Measurements from ENCODE around the gene SNN. TPM values are rescaled to one million over a fixed set of nuclear protein-coding genes. Genes with fewer than 3 reads are reported as not detected.

SNN gene
- total and polyA plus RNA-seq, 7 experiments from 2014 or later, result 17.0 to 86.8 (median 34.3) TPM

DNA sequence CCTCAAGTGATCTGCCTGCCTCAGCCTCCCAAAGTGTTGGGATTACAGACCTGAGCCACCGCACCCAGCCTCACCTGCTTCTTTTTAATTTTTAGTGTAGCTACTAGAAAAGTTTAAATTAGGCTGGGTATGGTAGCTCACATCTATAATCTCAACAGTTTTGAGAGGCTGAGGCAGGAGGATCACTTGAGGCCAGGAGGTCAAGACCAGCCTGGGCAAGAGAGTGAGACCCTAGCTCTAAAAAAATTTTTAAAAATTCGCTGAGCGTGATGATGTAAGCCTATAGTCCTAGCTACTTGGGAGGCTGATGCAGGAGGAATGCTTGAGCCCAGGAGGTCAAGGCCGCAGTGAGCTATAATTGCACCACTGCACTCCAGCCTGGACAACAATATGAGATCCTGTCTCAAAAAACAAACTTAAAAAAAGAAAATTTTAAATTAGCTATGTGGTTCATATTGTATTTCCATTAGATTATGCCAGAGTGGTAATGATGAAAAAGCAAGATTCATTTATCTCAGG lies 39.5 kb downstream of the SNN start:
- H3K27ac Mint-ChIP-seq, result peak overlapping the region in 1 of 9 donors; percentile 54
- Histone ChIP-seq H3K27me3 (ENCODE audit: control insufficient read depth in 2 of 2, insufficient read depth in 2 of 2, low read length in 2 of 2) (no peaks in the 10 kb centered on the region), H3K36me3 (ENCODE audit: control insufficient read depth in 2 of 3, insufficient read depth in 3 of 3, low read length in 3 of 3) (peaks cover 0 to 23% (median 4%) of the 10 kb centered on the region in 3 experiments), H3K9me3 (ENCODE audit: control insufficient read depth in 2 of 3, low read length in 3 of 3) (no peaks in the 10 kb centered on the region), H3K4me3 (ENCODE audit: low read length) (no peak overlapping the region), H3K27ac (ENCODE audit: low read depth, low read length) (no peak overlapping the region), H3K4me1 (ENCODE audit: control insufficient read depth in 2 of 2, insufficient read depth in 2 of 2, low read length in 2 of 2) (no peaks in the 10 kb centered on the region)
- H3K27me3 Mint-ChIP-seq, result no peaks in the 10 kb centered on the region
- H3K4me3 Mint-ChIP-seq, result no peak overlapping the region
- intact Hi-C loops (cut with micrococcal nuclease), result no loop called here
- CTCF ChIA-PET, result interaction anchor here (0.6 to 1.7 kb wide), 3 partner anchors 70 to 311 kb away, joined by 3 to 7 read pairs (median 6); no protein-coding TSS in a partner anchor
- POLR2A ChIA-PET, result interaction anchor here (0.9 kb wide), 1 partner anchor 35 kb away, joined by 3 read pairs; the partner anchor contains the start of gene TXNDC11
- H3K36me3 Mint-ChIP-seq, result peaks cover 6 to 57% (median 26%) of the 10 kb centered on the region in 5 donors
- ATAC-seq (no peak), DNase-seq (no peak)
- no peaks in the 10 kb centered on the region for H3K9me3 Mint-ChIP-seq
- H3K4me1 Mint-ChIP-seq, result peaks cover 8 to 34% (median 21%) of the 10 kb centered on the region in 7 donors

DNA sequence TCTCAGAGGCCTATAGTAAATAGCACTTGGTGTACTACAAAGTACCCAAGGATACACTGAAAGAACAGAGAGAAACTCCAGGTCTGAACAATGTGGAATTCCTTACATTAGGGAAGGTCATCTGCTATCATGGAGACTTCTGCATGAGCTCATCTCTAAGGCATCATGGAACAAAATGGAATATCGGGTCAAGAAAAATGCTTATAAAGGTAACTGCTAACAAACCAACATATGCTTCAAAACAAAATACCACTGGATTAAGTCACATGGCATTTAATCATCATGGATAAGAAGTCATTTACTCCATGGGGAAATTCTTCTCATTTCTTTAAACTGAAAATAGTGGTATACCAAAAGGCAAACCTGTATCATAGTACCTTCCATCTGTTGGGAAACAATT lies 40.2 kb downstream of the SNN start:
- ChIA-PET POLR2A (interaction anchor here (0.6 to 0.9 kb wide), 2 partner anchors 34 to 90 kb away, joined by 3 read pairs; partner anchors contain the start of gene TXNDC11), CTCF (interaction anchor here (0.6 to 1.7 kb wide), 4 partner anchors 39 to 312 kb away, joined by 3 to 7 read pairs (median 4); no protein-coding TSS in a partner anchor)
- no peaks in the 10 kb centered on the region for H3K4me1 ChIP-seq (ENCODE audit: control insufficient read depth in 2 of 2, insufficient read depth in 2 of 2, low read length in 2 of 2)
- peaks cover 3 to 27% (median 15%) of the 10 kb centered on the region in 7 donors for H3K4me1 Mint-ChIP-seq
- H3K36me3 ChIP-seq (ENCODE audit: control insufficient read depth in 2 of 3, insufficient read depth in 3 of 3, low read length in 3 of 3), result peaks cover 0 to 22% (median 4%) of the 10 kb centered on the region in 3 experiments
- H3K27me3 Mint-ChIP-seq, result no peaks in the 10 kb centered on the region
- DNase-seq (no peak), ATAC-seq (no peak)
- H3K4me3 ChIP-seq (ENCODE audit: low read length), result no peak overlapping the region
- H3K27ac ChIP-seq (ENCODE audit: low read depth, low read length), result no peak overlapping the region
- no peaks in the 10 kb centered on the region for H3K9me3 ChIP-seq (ENCODE audit: control insufficient read depth in 2 of 3, low read length in 3 of 3)
- H3K9me3 Mint-ChIP-seq, result no peaks in the 10 kb centered on the region
- intact Hi-C loops (cut with micrococcal nuclease), result no loop called here
- no peak overlapping the region for H3K4me3 Mint-ChIP-seq
- H3K36me3 Mint-ChIP-seq, result peaks cover 6 to 50% (median 23%) of the 10 kb centered on the region in 5 donors
- peak overlapping the region in 1 of 9 donors; percentile 54 for H3K27ac Mint-ChIP-seq
- no peaks in the 10 kb centered on the region for H3K27me3 ChIP-seq (ENCODE audit: control insufficient read depth in 2 of 2, insufficient read depth in 2 of 2, low read length in 2 of 2)

DNA sequence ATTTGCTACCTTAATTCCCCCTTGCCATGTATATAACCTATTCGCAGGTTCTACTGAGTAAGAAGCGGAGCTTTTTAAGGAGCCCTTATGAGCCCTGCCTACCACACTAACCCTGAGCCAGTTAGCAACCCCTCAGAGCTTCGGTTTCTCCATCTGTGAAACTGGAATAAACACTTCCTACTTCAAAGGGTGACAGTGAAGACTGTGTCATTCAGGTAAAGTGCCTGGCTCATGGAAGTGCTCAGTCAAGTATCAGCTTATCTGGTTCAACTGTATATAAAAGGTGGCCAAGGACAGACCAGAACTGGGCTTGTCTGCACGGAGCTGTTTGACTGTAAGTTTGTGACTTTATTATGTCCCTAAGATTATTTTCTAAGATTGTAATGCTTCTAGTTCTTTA lies 43.4 kb downstream of the SNN start:
- POLR2A ChIA-PET, result interaction anchor here (0.6 to 1.5 kb wide), 3 partner anchors 11 to 323 kb away, joined by 3 to 5 read pairs (median 3); no protein-coding TSS in a partner anchor
- H3K27me3 Mint-ChIP-seq, result no peaks in the 10 kb centered on the region
- CTCF ChIA-PET, result interaction anchor here (1.2 to 5.5 kb wide), 4 partner anchors 68 to 305 kb away, joined by 3 to 53 read pairs (median 5); no protein-coding TSS in a partner anchor
- H3K27ac Mint-ChIP-seq, result no peak overlapping the region
- DNase-seq (no peak), ATAC-seq (no peak)
- intact Hi-C loops (cut with micrococcal nuclease), result loop anchor here in 1 of 2 donors (5.0 to 10.0 kb wide), 2 partner anchors 67 to 759 kb away; no protein-coding TSS in a partner anchor
- H3K27ac ChIP-seq (ENCODE audit: low read depth, low read length), result no peak overlapping the region
- no peaks in the 10 kb centered on the region for H3K27me3 ChIP-seq (ENCODE audit: control insufficient read depth in 2 of 2, insufficient read depth in 2 of 2, low read length in 2 of 2)
- H3K4me3 ChIP-seq (ENCODE audit: low read length), result no peak overlapping the region
- H3K9me3 ChIP-seq (ENCODE audit: control insufficient read depth in 2 of 3, low read length in 3 of 3), result no peaks in the 10 kb centered on the region
- H3K4me1 Mint-ChIP-seq, result peaks cover 1 to 16% (median 11%) of the 10 kb centered on the region in 7 donors
- peaks cover 0 to 3% of the 10 kb centered on the region in 2 donors for H3K4me1 ChIP-seq (ENCODE audit: control insufficient read depth in 2 of 2, insufficient read depth in 2 of 2, low read length in 2 of 2)
- no peaks in the 10 kb centered on the region for H3K9me3 Mint-ChIP-seq
- peaks cover 0 to 40% (median 4%) of the 10 kb centered on the region in 3 experiments for H3K36me3 ChIP-seq (ENCODE audit: control insufficient read depth in 2 of 3, insufficient read depth in 3 of 3, low read length in 3 of 3)
- H3K4me3 Mint-ChIP-seq, result no peak overlapping the region
- peaks cover 3 to 36% (median 19%) of the 10 kb centered on the region in 5 donors for H3K36me3 Mint-ChIP-seq

DNA sequence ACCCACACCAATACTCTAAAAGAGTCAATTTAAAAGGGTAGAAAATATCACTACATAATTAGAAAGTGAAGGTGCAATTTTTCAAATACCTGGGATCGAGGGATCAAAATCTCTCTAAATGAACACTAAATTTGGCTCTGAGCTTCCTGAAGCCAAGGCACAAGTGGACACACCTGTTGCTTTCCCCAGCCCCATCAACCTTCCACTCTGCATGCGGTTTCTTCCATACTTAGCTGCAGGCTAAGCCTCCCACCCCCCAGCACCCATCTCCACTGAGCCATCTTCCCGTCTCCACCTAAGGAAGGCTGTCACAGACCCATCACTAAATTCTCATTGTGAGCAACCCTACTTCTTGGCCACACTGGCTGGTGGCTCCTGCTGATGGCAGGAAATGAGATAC lies 43.9 kb downstream of the SNN start:
- no peaks in the 10 kb centered on the region for H3K9me3 ChIP-seq (ENCODE audit: control insufficient read depth in 2 of 3, low read length in 3 of 3)
- H3K4me1 ChIP-seq (ENCODE audit: control insufficient read depth in 2 of 2, insufficient read depth in 2 of 2, low read length in 2 of 2), result peaks cover 0 to 3% of the 10 kb centered on the region in 2 donors
- Mint-ChIP-seq H3K4me1 (peaks cover 0 to 18% (median 13%) of the 10 kb centered on the region in 7 donors), H3K9me3 (no peaks in the 10 kb centered on the region), H3K36me3 (peaks cover 3 to 38% (median 19%) of the 10 kb centered on the region in 5 donors), H3K4me3 (no peak overlapping the region), H3K27me3 (no peaks in the 10 kb centered on the region), H3K27ac (peak overlapping the region in 3 of 9 donors; percentile 51 to 61 (median 56))
- ATAC-seq (no peak), DNase-seq (no peak)
- ChIA-PET POLR2A (interaction anchor here (0.6 to 1.5 kb wide), 5 partner anchors 12 to 323 kb away, joined by 3 to 5 read pairs (median 3); no protein-coding TSS in a partner anchor), CTCF (interaction anchor here (1.1 to 5.5 kb wide), 5 partner anchors 69 to 747 kb away, joined by 3 to 53 read pairs (median 4); no protein-coding TSS in a partner anchor)
- H3K4me3 ChIP-seq (ENCODE audit: low read length), result no peak overlapping the region
- peaks cover 0 to 40% (median 4%) of the 10 kb centered on the region in 3 experiments for H3K36me3 ChIP-seq (ENCODE audit: control insufficient read depth in 2 of 3, insufficient read depth in 3 of 3, low read length in 3 of 3)
- no peaks in the 10 kb centered on the region for H3K27me3 ChIP-seq (ENCODE audit: control insufficient read depth in 2 of 2, insufficient read depth in 2 of 2, low read length in 2 of 2)
- intact Hi-C loops (cut with micrococcal nuclease), result loop anchor here in 1 of 2 donors (5.0 to 10.0 kb wide), 2 partner anchors 67 to 760 kb away; no protein-coding TSS in a partner anchor
- no peak overlapping the region for H3K27ac ChIP-seq (ENCODE audit: low read depth, low read length)

DNA sequence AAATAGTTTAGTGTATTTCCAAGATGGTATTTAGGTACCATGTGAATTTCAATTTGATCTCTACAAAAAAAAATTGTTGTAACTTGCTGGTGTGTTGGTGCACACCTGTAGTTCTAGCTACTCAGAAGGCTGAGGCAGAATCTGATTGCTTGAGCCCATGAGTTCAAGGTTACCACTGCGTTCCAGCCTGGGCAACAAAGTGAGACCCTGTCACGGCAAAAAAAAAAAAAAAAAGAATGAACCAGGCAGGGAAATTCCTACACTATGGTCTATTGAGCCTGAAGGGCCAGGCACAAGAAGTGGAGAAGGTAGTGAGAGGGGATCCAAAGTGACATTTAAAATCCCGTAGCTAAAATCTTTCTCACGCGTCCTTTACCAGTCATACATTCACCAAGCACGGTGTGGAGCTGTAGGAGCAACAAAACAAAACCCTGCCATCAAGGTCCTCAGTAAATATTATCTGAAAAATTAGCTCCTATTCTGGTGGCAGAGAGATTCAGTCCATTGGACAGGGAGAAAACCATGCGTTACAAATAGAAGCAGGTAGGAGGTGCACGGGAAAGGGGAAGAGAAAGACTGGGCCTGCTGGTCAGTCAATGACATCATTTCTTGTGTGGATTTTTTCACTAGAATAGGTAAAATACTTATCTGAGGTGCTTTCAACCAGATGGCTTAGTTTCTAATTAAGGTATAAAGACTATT lies 47.1 kb downstream of the SNN start:
- ChIA-PET POLR2A (interaction anchor here (0.6 to 1.2 kb wide), 3 partner anchors 27 to 183 kb away, joined by 3 to 5 read pairs (median 4); partner anchors contain the start of gene TXNDC11), CTCF (interaction anchor here (0.9 to 5.5 kb wide), 12 partner anchors 9 to 751 kb away, joined by 3 to 53 read pairs (median 6); partner anchors contain the start of gene TXNDC11)
- no peak overlapping the region for H3K4me3 ChIP-seq (ENCODE audit: low read length)
- H3K27ac ChIP-seq (ENCODE audit: low read depth, low read length), result no peak overlapping the region
- no peaks in the 10 kb centered on the region for H3K27me3 ChIP-seq (ENCODE audit: control insufficient read depth in 2 of 2, insufficient read depth in 2 of 2, low read length in 2 of 2)
- no peak for DNase-seq
- Mint-ChIP-seq H3K36me3 (peaks cover 7 to 28% (median 17%) of the 10 kb centered on the region in 5 donors), H3K4me3 (no peak overlapping the region), H3K27me3 (no peaks in the 10 kb centered on the region), H3K9me3 (no peaks in the 10 kb centered on the region), H3K27ac (peak overlapping the region in 5 of 9 donors; percentile 6 to 79 (median 48)), H3K4me1 (peaks cover 4 to 38% (median 22%) of the 10 kb centered on the region in 7 donors)
- peaks cover 0 to 3% of the 10 kb centered on the region in 2 donors for H3K4me1 ChIP-seq (ENCODE audit: control insufficient read depth in 2 of 2, insufficient read depth in 2 of 2, low read length in 2 of 2)
- no peak for ATAC-seq
- peaks cover 0 to 45% (median 4%) of the 10 kb centered on the region in 3 experiments for H3K36me3 ChIP-seq (ENCODE audit: control insufficient read depth in 2 of 3, insufficient read depth in 3 of 3, low read length in 3 of 3)
- intact Hi-C loops (cut with micrococcal nuclease), result loop anchor here (2.0 to 10.0 kb wide), 3 partner anchors 71 to 761 kb away; no protein-coding TSS in a partner anchor
- H3K9me3 ChIP-seq (ENCODE audit: control insufficient read depth in 2 of 3, low read length in 3 of 3), result no peaks in the 10 kb centered on the region

DNA sequence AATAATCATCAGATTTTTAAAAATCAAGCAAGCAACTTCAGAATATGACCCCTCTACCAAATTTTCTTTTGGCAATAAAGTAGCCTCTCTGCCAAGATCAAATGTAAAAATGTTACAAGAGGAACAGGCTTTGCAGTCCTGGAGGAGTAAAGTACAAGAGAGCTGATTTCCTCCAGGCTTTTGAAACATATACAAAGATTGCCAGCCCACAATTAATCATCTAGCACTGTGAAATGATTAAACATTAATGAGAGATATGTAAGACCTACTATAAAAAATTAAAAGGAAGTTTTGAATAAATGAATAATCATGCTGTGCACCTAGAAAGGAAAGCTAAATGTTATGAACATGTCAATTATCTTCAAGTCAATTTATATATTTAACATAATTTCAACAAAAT lies 48.1 kb downstream of the SNN start:
- Histone ChIP-seq H3K4me1 (ENCODE audit: control insufficient read depth in 2 of 2, insufficient read depth in 2 of 2, low read length in 2 of 2) (peaks cover 0 to 3% of the 10 kb centered on the region in 2 donors), H3K9me3 (ENCODE audit: control insufficient read depth in 2 of 3, low read length in 3 of 3) (no peaks in the 10 kb centered on the region), H3K27ac (ENCODE audit: low read depth, low read length) (no peak overlapping the region), H3K4me3 (ENCODE audit: low read length) (no peak overlapping the region), H3K36me3 (ENCODE audit: control insufficient read depth in 2 of 3, insufficient read depth in 3 of 3, low read length in 3 of 3) (peaks cover 0 to 46% (median 4%) of the 10 kb centered on the region in 3 experiments), H3K27me3 (ENCODE audit: control insufficient read depth in 2 of 2, insufficient read depth in 2 of 2, low read length in 2 of 2) (no peaks in the 10 kb centered on the region)
- intact Hi-C loops (cut with micrococcal nuclease), result loop anchor here in 1 of 2 donors (10.0 kb wide), 1 partner anchor 72 kb away; no protein-coding TSS in a partner anchor
- DNase-seq (no peak), ATAC-seq (no peak)
- Mint-ChIP-seq H3K27me3 (no peaks in the 10 kb centered on the region), H3K27ac (peak overlapping the region in 7 of 9 donors; percentile 2 to 79 (median 59)), H3K4me3 (no peak overlapping the region), H3K9me3 (no peaks in the 10 kb centered on the region), H3K36me3 (peaks cover 7 to 25% (median 16%) of the 10 kb centered on the region in 5 donors), H3K4me1 (peaks cover 4 to 38% (median 22%) of the 10 kb centered on the region in 7 donors)
- ChIA-PET POLR2A (no interaction called here), CTCF (interaction anchor here (0.8 to 5.5 kb wide), 2 partner anchors 184 to 307 kb away, joined by 3 to 53 read pairs; no protein-coding TSS in a partner anchor)
